Uterus (tissue), 2 donors: ENCODE measurements around the gene CADM4.

ENCODE experiments used
- POLR2A ChIP-seq, 2 donors: fragments of 450-650 bp; IDR thresholded peaks; one replicate each; pipeline ENCODE4 v1.6.1; 2016; ENCODE audit warnings: antibody characterized with exemption in 2 of 2, mild to moderate bottlenecking in 1 of 2, moderate library complexity in 1 of 2
- TF ChIP-seq, protein P1 (sequence below), 4 experiments: fragments of 200-600 bp in 2 of 4; fragments of 450-650 bp in 2 of 4; sonication (generic) in 2 of 4; IDR thresholded peaks; one replicate each; pipeline ENCODE4 v1.5.1; 2016 to 2019; ENCODE audit warnings: antibody characterized with exemption in 4 of 4, mild to moderate bottlenecking in 2 of 4, moderate library complexity in 1 of 4

DNA sequence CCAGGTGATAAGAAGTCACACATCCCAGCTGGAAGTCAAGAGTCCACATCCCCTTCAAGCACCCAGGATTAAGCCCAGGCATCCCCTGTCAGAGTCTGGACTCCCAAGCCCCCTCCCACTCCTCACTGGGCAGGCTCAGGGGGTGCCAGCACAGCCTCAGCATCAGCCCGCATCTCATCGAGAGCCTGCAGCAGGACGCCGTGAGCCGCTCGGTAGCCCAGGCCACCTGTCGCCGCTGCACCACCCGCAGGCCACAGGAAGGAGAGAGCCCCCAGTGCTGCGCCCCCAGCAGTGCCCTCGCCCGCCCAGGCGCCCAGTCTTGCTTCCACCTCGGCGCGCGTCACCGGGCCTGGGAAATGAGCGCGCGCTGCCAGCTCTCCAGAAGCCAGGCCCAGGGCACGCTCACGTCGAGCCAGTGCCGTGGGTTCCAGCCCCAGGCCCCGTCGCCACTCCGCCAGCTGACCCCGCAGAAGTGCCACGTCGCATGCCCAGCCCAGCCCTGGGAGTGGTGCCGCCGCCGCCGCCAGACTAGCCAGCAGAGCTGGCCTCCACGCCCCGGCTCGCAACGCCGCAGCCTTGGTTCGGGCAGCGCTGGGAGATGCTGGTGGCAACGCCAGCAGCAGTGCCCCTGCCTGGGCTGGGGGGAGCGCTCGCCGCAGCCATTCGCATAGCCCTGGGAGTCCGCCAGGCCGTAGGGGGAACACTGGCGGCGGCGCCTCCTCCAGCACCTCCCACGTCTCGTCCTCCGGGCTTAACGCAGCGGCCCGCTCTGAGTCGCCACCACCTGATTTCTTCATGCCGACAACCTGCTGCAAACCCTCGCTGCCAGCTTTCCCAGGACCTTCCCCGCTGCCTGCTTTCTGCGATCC is 47.5 kb downstream of the CADM4 start:
- TF ChIP-seq POLR2A (IDR thresholded peaks at IDR 0.05): no peak
- TF ChIP-seq, protein P1, sequence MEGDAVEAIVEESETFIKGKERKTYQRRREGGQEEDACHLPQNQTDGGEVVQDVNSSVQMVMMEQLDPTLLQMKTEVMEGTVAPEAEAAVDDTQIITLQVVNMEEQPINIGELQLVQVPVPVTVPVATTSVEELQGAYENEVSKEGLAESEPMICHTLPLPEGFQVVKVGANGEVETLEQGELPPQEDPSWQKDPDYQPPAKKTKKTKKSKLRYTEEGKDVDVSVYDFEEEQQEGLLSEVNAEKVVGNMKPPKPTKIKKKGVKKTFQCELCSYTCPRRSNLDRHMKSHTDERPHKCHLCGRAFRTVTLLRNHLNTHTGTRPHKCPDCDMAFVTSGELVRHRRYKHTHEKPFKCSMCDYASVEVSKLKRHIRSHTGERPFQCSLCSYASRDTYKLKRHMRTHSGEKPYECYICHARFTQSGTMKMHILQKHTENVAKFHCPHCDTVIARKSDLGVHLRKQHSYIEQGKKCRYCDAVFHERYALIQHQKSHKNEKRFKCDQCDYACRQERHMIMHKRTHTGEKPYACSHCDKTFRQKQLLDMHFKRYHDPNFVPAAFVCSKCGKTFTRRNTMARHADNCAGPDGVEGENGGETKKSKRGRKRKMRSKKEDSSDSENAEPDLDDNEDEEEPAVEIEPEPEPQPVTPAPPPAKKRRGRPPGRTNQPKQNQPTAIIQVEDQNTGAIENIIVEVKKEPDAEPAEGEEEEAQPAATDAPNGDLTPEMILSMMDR (IDR thresholded peaks at IDR 0.05): no peak
